Stimulated activated memory B cell treated with anti-CD40 and anti-IgM and Interleukin-4, amounts not matched to agents 10 μg/mL and 1 μg/mL and 100 μg/mL, for 72 hours (primary cell): ENCODE data around the gene PARD3B.

ENCODE experiments used
- ATAC-seq: fragments of 150-1000 bp; cut with Tn5 transposase; 2 replicates; pipeline ENCODE4 v1.10.0; 2021
- H3K27ac Mint-ChIP-seq: one replicate; pipeline ENCODE4 v1.8.0; 2022; ENCODE audit warnings: mild to moderate bottlenecking, mixed read lengths
- H3K27me3 Mint-ChIP-seq: one replicate; pipeline ENCODE4 v1.8.0; 2022; ENCODE audit warnings: mixed read lengths
- H3K36me3 Mint-ChIP-seq: one replicate; pipeline ENCODE4 v1.8.0; 2022; ENCODE audit warnings: mixed read lengths
- H3K4me1 Mint-ChIP-seq: one replicate; pipeline ENCODE4 v1.8.0; 2022; ENCODE audit warnings: mixed read lengths
- H3K4me3 Mint-ChIP-seq: one replicate; pipeline ENCODE4 v1.8.0; 2022; ENCODE audit warnings: mild to moderate bottlenecking, moderate library complexity, mixed read lengths
- H3K9me3 Mint-ChIP-seq: one replicate; pipeline ENCODE4 v1.8.0; 2022; ENCODE audit warnings: mixed read lengths

PARD3B gene

GRCh38 chr2:205646680-205647079 lies 1101.4 kb downstream of the PARD3B start:
- peaks cover 16% of the 10 kb centered on the region for H3K4me1 Mint-ChIP-seq
- no peaks in the 10 kb centered on the region for H3K9me3 Mint-ChIP-seq
- H3K36me3 Mint-ChIP-seq = no peaks in the 10 kb centered on the region
- H3K27ac Mint-ChIP-seq = no peak overlapping the region
- no peak overlapping the region for H3K4me3 Mint-ChIP-seq
- ATAC-seq = peak; percentile 89
- H3K27me3 Mint-ChIP-seq = peaks cover 81% of the 10 kb centered on the region

GRCh38 chr2:205650450-205650849 lies 1105.2 kb downstream of the PARD3B start:
- peaks cover 18% of the 10 kb centered on the region for H3K4me1 Mint-ChIP-seq
- H3K27ac Mint-ChIP-seq = no peak overlapping the region
- H3K4me3 Mint-ChIP-seq = no peak overlapping the region
- H3K9me3 Mint-ChIP-seq = no peaks in the 10 kb centered on the region
- no peaks in the 10 kb centered on the region for H3K36me3 Mint-ChIP-seq
- peaks cover 69% of the 10 kb centered on the region for H3K27me3 Mint-ChIP-seq
- no peak for ATAC-seq

GRCh38 chr2:205650931-205651330 lies 1105.7 kb downstream of the PARD3B start:
- no peak overlapping the region for H3K4me3 Mint-ChIP-seq
- H3K27me3 Mint-ChIP-seq = peaks cover 67% of the 10 kb centered on the region
- peaks cover 18% of the 10 kb centered on the region for H3K4me1 Mint-ChIP-seq
- no peak overlapping the region for H3K27ac Mint-ChIP-seq
- H3K9me3 Mint-ChIP-seq = no peaks in the 10 kb centered on the region
- no peaks in the 10 kb centered on the region for H3K36me3 Mint-ChIP-seq
- no peak for ATAC-seq

GRCh38 chr2:205651719-205652118 lies 1106.4 kb downstream of the PARD3B start:
- Mint-ChIP-seq H3K4me3 (no peak overlapping the region), H3K9me3 (no peaks in the 10 kb centered on the region), H3K27me3 (peaks cover 59% of the 10 kb centered on the region), H3K36me3 (no peaks in the 10 kb centered on the region), H3K4me1 (peaks cover 10% of the 10 kb centered on the region), H3K27ac (no peak overlapping the region)
- peak; percentile 75 for ATAC-seq

GRCh38 chr2:205654878-205655605 lies 1109.8 kb downstream of the PARD3B start:
- Mint-ChIP-seq H3K4me3 (no peak overlapping the region), H3K27me3 (peaks cover 42% of the 10 kb centered on the region), H3K9me3 (no peaks in the 10 kb centered on the region), H3K36me3 (no peaks in the 10 kb centered on the region), H3K4me1 (peaks cover 9% of the 10 kb centered on the region), H3K27ac (no peak overlapping the region)
- no peak for ATAC-seq

- Mint-ChIP-seq H3K27me3 (peaks cover 40% of the 10 kb centered on the region), H3K9me3 (no peaks in the 10 kb centered on the region), H3K4me1 (peaks cover 17% of the 10 kb centered on the region), H3K27ac (no peak overlapping the region), H3K4me3 (no peak overlapping the region), H3K36me3 (no peaks in the 10 kb centered on the region)
- no peak for ATAC-seq
Observed at GRCh38 chr2:205655779-205656456, 1110.6 kb downstream of the PARD3B start.

- no peaks in the 10 kb centered on the region for H3K9me3 Mint-ChIP-seq
- no peak overlapping the region for H3K27ac Mint-ChIP-seq
- ATAC-seq = no peak
- H3K27me3 Mint-ChIP-seq = peaks cover 34% of the 10 kb centered on the region
- H3K36me3 Mint-ChIP-seq = no peaks in the 10 kb centered on the region
- peaks cover 20% of the 10 kb centered on the region for H3K4me1 Mint-ChIP-seq
- no peak overlapping the region for H3K4me3 Mint-ChIP-seq
Observed at GRCh38 chr2:205656461-205656860, 1111.2 kb downstream of the PARD3B start.

GRCh38 chr2:205656941-205657340 lies 1111.7 kb downstream of the PARD3B start:
- Mint-ChIP-seq H3K36me3 (no peaks in the 10 kb centered on the region), H3K9me3 (no peaks in the 10 kb centered on the region), H3K4me3 (no peak overlapping the region), H3K4me1 (peaks cover 15% of the 10 kb centered on the region), H3K27me3 (peaks cover 30% of the 10 kb centered on the region), H3K27ac (no peak overlapping the region)
- no peak for ATAC-seq

- no peak overlapping the region for H3K4me3 Mint-ChIP-seq
- H3K27ac Mint-ChIP-seq = no peak overlapping the region
- peaks cover 20% of the 10 kb centered on the region for H3K4me1 Mint-ChIP-seq
Observed at GRCh38 chr2:205657579-205657978, 1112.3 kb downstream of the PARD3B start.

GRCh38 chr2:205658068-205658467 lies 1112.8 kb downstream of the PARD3B start:
- Mint-ChIP-seq H3K27ac (no peak overlapping the region), H3K36me3 (no peaks in the 10 kb centered on the region), H3K4me3 (no peak overlapping the region), H3K4me1 (peaks cover 22% of the 10 kb centered on the region), H3K27me3 (peaks cover 20% of the 10 kb centered on the region), H3K9me3 (no peaks in the 10 kb centered on the region)
- no peak for ATAC-seq

More at GRCh38 chr2:205657579-205657978, 1112.3 kb downstream of the PARD3B start:
- Mint-ChIP-seq H3K36me3 (no peaks in the 10 kb centered on the region), H3K9me3 (no peaks in the 10 kb centered on the region), H3K27me3 (peaks cover 24% of the 10 kb centered on the region)
- ATAC-seq = no peak

GRCh38 chr2:205658572-205658971 lies 1113.3 kb downstream of the PARD3B start:
- Mint-ChIP-seq H3K9me3 (no peaks in the 10 kb centered on the region), H3K4me1 (peaks cover 22% of the 10 kb centered on the region), H3K27ac (no peak overlapping the region), H3K4me3 (no peak overlapping the region), H3K27me3 (peaks cover 16% of the 10 kb centered on the region), H3K36me3 (no peaks in the 10 kb centered on the region)
- ATAC-seq = no peak

GRCh38 chr2:205659922-205660321 lies 1114.6 kb downstream of the PARD3B start:
- H3K27me3 Mint-ChIP-seq = peaks cover 16% of the 10 kb centered on the region
- peaks cover 22% of the 10 kb centered on the region for H3K4me1 Mint-ChIP-seq
- no peak overlapping the region for H3K4me3 Mint-ChIP-seq
- no peaks in the 10 kb centered on the region for H3K9me3 Mint-ChIP-seq
- no peak overlapping the region for H3K27ac Mint-ChIP-seq
- ATAC-seq = no peak
- H3K36me3 Mint-ChIP-seq = no peaks in the 10 kb centered on the region

GRCh38 chr2:205660521-205661124 lies 1115.3 kb downstream of the PARD3B start:
- H3K9me3 Mint-ChIP-seq = no peaks in the 10 kb centered on the region
- H3K27ac Mint-ChIP-seq = no peak overlapping the region
- H3K36me3 Mint-ChIP-seq = no peaks in the 10 kb centered on the region
- H3K27me3 Mint-ChIP-seq = peaks cover 9% of the 10 kb centered on the region
- peaks cover 22% of the 10 kb centered on the region for H3K4me1 Mint-ChIP-seq
- ATAC-seq = peak; percentile 76
- no peak overlapping the region for H3K4me3 Mint-ChIP-seq

GRCh38 chr2:205661281-205661680 lies 1116.0 kb downstream of the PARD3B start:
- H3K27ac Mint-ChIP-seq = no peak overlapping the region
- H3K4me1 Mint-ChIP-seq = peaks cover 22% of the 10 kb centered on the region
- no peak for ATAC-seq
- H3K9me3 Mint-ChIP-seq = no peaks in the 10 kb centered on the region
- no peaks in the 10 kb centered on the region for H3K36me3 Mint-ChIP-seq
- H3K27me3 Mint-ChIP-seq = peaks cover 8% of the 10 kb centered on the region
- H3K4me3 Mint-ChIP-seq = no peak overlapping the region

GRCh38 chr2:205662206-205662965 lies 1117.1 kb downstream of the PARD3B start:
- Mint-ChIP-seq H3K4me3 (no peak overlapping the region), H3K9me3 (no peaks in the 10 kb centered on the region), H3K27me3 (peaks cover 11% of the 10 kb centered on the region), H3K27ac (no peak overlapping the region), H3K36me3 (no peaks in the 10 kb centered on the region), H3K4me1 (peaks cover 22% of the 10 kb centered on the region)
- ATAC-seq = peak; percentile 48
